GM12875 (cell line): Measurements from ENCODE around the gene FGD5.
A peak's percentile ranks its signal among the peaks of the same experiment; 100 is the strongest.

Experiments used
- H3K4me3 ChIP-seq: one replicate; pipeline ENCODE4 v1.5.1; 2011; ENCODE audit warnings: low read depth, low read length, control low read depth
- CTCF ChIP-seq: IDR thresholded peaks from 2 replicates; pipeline ENCODE4 v1.5.1; 2011; ENCODE audit warnings: low read depth, mild to moderate bottlenecking, control low read depth, inconsistent platforms, low read length, moderate library complexity, borderline replicate concordance; ENCODE audit not compliant: insufficient read depth

FGD5 gene

GRCh38 chr3:14923476-14923875, 104.7 kb downstream of the FGD5 start:
- no peak for TF ChIP-seq CTCF
- H3K4me3 ChIP-seq, result no peak overlapping the region

GRCh38 chr3:14925729-14926591, 107.2 kb downstream of the FGD5 start:
- H3K4me3 ChIP-seq, result no peak overlapping the region
- peak; percentile 60 for TF ChIP-seq CTCF

- TF ChIP-seq CTCF, result no peak
- H3K4me3 ChIP-seq, result no peak overlapping the region
Measured at GRCh38 chr3:14926592-14926991, 107.8 kb downstream of the FGD5 start.

GRCh38 chr3:14927308-14927707, 108.5 kb downstream of the FGD5 start:
- H3K4me3 ChIP-seq, result no peak overlapping the region
- no peak for TF ChIP-seq CTCF

GRCh38 chr3:14929310-14930074, 110.7 kb downstream of the FGD5 start:
- no peak overlapping the region for H3K4me3 ChIP-seq
- no peak for TF ChIP-seq CTCF

- no peak overlapping the region for H3K4me3 ChIP-seq
- no peak for TF ChIP-seq CTCF
Measured at GRCh38 chr3:14933820-14934425, 115.2 kb downstream of the FGD5 start.
